Thyroid gland (tissue), 4 donors: ENCODE results near the gene MTCP1. TPM values are rescaled to one million over a fixed set of nuclear protein-coding genes. Genes with fewer than 3 reads are reported as not detected.

ENCODE experiments used
- DNase-seq, 2 donors: peaks; one replicate each; pipeline ENCODE4 v3.0.0-alpha.2; 2019
- H3K27ac ChIP-seq, 3 donors: fragments of 200-600 bp; sonication (generic); 1 replicate in 2 of 3; 2 replicates in 1 of 3; pipeline ENCODE4 v1.5.1; 2016 to 2019; ENCODE audit warnings: mild to moderate bottlenecking in 1 of 3, moderate library complexity in 1 of 3
- H3K27me3 ChIP-seq: fragments of 200-600 bp; sonication (generic); one replicate; pipeline ENCODE4 v1.5.1; 2019
- H3K36me3 ChIP-seq, 2 donors: fragments of 200-600 bp; sonication (generic); one replicate each; pipeline ENCODE4 v1.5.1; 2016 to 2019
- H3K4me1 ChIP-seq, 2 donors: fragments of 200-600 bp; sonication (generic); one replicate each; pipeline ENCODE4 v1.5.1; 2017 to 2019
- H3K4me3 ChIP-seq, 3 donors: fragments of 200-600 bp; sonication (generic); replicated peaks in 1 of 3; 1 replicate in 2 of 3; 2 replicates in 1 of 3; pipeline ENCODE4 v1.5.1; 2016; ENCODE audit warnings: mild to moderate bottlenecking in 1 of 3
- H3K9me3 ChIP-seq: fragments of 200-600 bp; sonication (generic); one replicate; pipeline ENCODE4 v1.5.1; 2017
- POLR2A ChIP-seq, 2 donors: fragments of 450-650 bp; IDR thresholded peaks; one replicate each; pipeline ENCODE4 v1.6.1; 2017; ENCODE audit warnings: antibody characterized with exemption in 2 of 2, mild to moderate bottlenecking in 2 of 2, moderate library complexity in 1 of 2
- WGBS, 2 donors: methylation state at CpG; one replicate each; pipeline ENCODE4 v1.1.5; 2017; 5-methylcytosine and 5-hydroxymethylcytosine counted together
- intact Hi-C: fragments of 100-400 bp; cut with DNase I; formaldehyde crosslinking; loops from one replicate; pipeline ENCODE4 v1.15.1; 2023
- total RNA-seq, 4 donors: library from RNA; depleted of rRNA; stranded (reverse); fragments of >200 nt; gene quantifications; one replicate each; pipeline ENCODE4 v1.2.3, GENCODE V29; 2016
- TF ChIP-seq, protein P1 (sequence below), 6 experiments: fragments of 200-600 bp in 3 of 6; fragments of 450-650 bp in 3 of 6; sonication (generic) in 3 of 6; IDR thresholded peaks; one replicate each; pipeline ENCODE4 v1.5.1; 2016 to 2019; ENCODE audit warnings: antibody characterized with exemption in 6 of 6, mild to moderate bottlenecking in 2 of 6, inconsistent platforms in 1 of 6, moderate library complexity in 1 of 6

Gene MTCP1
- total RNA-seq, 4 donors from 2014 or later = 0.78 to 4.3 (median 0.92) TPM

DNA sequence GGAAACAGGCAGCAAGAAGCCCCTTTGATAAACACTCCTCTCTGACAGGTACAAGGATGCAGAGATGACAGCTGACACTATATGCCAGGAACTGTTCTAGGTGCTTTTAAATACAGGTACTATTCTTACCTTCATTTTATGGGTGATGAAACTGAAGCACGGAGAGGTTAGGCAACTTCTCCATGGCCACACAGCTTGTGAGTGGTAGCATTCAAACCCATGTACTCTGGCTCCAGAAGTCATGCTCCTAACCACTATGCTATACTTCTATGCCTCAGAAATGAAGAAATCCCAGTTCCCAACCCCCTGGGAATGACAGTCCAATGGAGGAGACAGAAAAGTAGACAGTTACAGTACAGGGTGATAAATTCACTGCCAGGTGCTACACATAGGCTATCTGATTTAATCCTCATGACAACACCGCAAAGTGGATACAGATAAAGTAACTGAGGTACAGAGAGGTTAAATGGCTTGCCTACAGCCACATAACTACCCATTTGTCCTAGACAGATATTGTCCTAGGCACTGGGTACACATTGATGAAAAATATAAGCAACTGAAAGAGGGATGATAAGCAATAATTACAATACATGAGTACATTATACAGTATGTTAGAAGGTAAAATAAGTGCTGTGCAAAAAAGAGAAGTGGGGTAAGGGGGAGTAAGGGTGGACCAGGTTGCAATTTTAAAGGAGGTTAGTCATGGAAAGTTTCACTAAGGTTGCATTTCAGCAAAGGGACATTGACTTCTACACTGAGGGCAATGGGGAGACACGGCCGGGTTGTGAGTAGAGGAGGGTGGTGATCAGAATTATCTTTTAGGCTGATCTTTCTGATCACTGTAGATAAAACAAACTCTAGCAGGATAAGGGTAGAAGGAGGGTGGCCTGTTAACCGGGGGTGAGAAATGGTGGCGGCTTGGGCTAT lies 46.8 kb downstream of the MTCP1 start:
- Histone ChIP-seq H3K27ac (no peak overlapping the region), H3K27me3 (no peaks in the 10 kb centered on the region), H3K4me3 (no peak overlapping the region), H3K9me3 (no peaks in the 10 kb centered on the region), H3K4me1 (no peaks in the 10 kb centered on the region), H3K36me3 (no peaks in the 10 kb centered on the region)
- intact Hi-C loops = no loop called here
- TF ChIP-seq POLR2A (IDR thresholded peaks at IDR 0.05) = no peak
- TF ChIP-seq, protein P1, sequence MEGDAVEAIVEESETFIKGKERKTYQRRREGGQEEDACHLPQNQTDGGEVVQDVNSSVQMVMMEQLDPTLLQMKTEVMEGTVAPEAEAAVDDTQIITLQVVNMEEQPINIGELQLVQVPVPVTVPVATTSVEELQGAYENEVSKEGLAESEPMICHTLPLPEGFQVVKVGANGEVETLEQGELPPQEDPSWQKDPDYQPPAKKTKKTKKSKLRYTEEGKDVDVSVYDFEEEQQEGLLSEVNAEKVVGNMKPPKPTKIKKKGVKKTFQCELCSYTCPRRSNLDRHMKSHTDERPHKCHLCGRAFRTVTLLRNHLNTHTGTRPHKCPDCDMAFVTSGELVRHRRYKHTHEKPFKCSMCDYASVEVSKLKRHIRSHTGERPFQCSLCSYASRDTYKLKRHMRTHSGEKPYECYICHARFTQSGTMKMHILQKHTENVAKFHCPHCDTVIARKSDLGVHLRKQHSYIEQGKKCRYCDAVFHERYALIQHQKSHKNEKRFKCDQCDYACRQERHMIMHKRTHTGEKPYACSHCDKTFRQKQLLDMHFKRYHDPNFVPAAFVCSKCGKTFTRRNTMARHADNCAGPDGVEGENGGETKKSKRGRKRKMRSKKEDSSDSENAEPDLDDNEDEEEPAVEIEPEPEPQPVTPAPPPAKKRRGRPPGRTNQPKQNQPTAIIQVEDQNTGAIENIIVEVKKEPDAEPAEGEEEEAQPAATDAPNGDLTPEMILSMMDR (IDR thresholded peaks at IDR 0.05) = no peak
- 84 to 91% methylated on average over 6 of the region's 6 CpGs for WGBS, 2 donors
- no peak for DNase-seq

DNA sequence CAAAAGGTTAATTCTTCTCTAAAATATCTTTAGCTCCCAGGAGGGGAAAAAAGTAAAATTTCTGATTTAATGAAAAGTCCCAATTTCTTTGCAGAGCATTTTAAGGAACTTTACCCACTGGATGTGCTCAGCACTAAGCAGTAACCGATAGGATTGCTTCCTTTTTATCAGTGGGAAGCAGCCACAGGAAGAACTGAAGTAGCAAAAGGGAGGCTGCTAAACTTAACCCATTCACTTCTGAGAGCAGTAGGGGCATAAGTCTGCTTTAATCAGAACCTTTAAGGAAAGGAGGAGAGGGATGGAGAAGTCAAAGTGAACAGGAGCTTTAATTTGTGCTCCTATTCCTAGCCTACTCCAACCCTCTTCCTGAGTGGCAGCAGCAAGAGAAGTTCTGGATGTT lies 48.4 kb downstream of the MTCP1 start, which contains the start of gene F8:
TSS of gene F8 (minus strand) at position 139 of the 400 bp plus-strand sequence. CDS start 171 bp downstream, outside the sequence.
- no peak for DNase-seq
- WGBS, 2 donors = 0 to 5% methylated on average over 1 of the region's 1 CpG
- Histone ChIP-seq H3K27me3 (no peaks in the 10 kb centered on the region), H3K4me3 (no peak within 1 kb of the TSS), H3K36me3 (no peaks in the 10 kb centered on the region), H3K27ac (no peak within 1 kb of the TSS), H3K9me3 (no peaks in the 10 kb centered on the region), H3K4me1 (no peaks in the 10 kb centered on the region)
- TF ChIP-seq, protein P1 (IDR thresholded peaks at IDR 0.05) = no peak
- TF ChIP-seq POLR2A (IDR thresholded peaks at IDR 0.05) = no peak
- intact Hi-C loops = no loop called here

DNA sequence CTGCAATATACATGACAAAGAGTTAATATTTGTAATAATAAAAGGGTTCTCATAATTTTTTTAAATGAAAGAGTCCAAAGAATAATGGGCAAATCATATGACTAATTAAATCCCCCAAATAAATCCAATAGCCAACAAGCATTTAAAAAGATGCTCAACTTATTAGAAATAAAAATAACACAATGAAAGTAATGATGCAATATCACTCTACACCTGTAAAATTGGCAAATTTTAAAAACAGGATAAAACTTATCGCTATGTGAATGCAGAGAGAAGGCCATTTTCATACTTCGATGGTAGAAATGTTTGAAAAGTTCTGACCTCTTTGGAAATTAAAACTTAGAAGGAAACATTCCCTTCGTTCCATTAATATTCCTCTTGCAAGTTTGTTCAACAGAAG lies 50.3 kb downstream of the MTCP1 start:
- Histone ChIP-seq H3K36me3 (no peaks in the 10 kb centered on the region), H3K4me1 (no peaks in the 10 kb centered on the region), H3K27me3 (no peaks in the 10 kb centered on the region), H3K9me3 (no peaks in the 10 kb centered on the region), H3K27ac (no peak overlapping the region), H3K4me3 (no peak overlapping the region)
- TF ChIP-seq POLR2A (IDR thresholded peaks at IDR 0.05) = no peak
- TF ChIP-seq, protein P1 (IDR thresholded peaks at IDR 0.05) = no peak
- no peak for DNase-seq
- 88 to 91% methylated on average over 3 of the region's 3 CpGs for WGBS, 2 donors
- intact Hi-C loops = no loop called here

Other genes starting within 250 kb of the MTCP1 start
- not detected for gene SMIM9, start 236.5 kb downstream of the MTCP1 start, total RNA-seq
- gene F8A1, start 184.8 kb downstream of the MTCP1 start, total RNA-seq = 10 to 100 TPM in 2 of 4 donors, 1 to 10 TPM in 1, not detected in 1; 1.1 to 34.3 (median 13.3) TPM
- 10 to 100 TPM; 17.3 to 43.1 (median 29.3) TPM for gene F8, start 48.4 kb downstream of the MTCP1 start, total RNA-seq
- 10 to 100 TPM; 50.7 to 78.5 (median 69.0) TPM for gene FUNDC2, start 44.3 kb downstream of the MTCP1 start, total RNA-seq
- gene CMC4, start within 50 bp of the MTCP1 start, total RNA-seq = 10 to 100 TPM; 10.5 to 29.5 (median 21.8) TPM
- 10 to 100 TPM in 3 of 4 donors, 1 to 10 TPM in 1; 9.7 to 21.9 (median 18.0) TPM for gene BRCC3, start 372 bp upstream of the MTCP1 start, total RNA-seq
- 10 to 100 TPM; 36.8 to 46.2 (median 39.0) TPM for gene VBP1, start 145.3 kb upstream of the MTCP1 start, total RNA-seq
- 1 to 10 TPM; 2.1 to 4.3 (median 3.3) TPM for gene RAB39B, start 193.4 kb upstream of the MTCP1 start, total RNA-seq